BE2C (cell line): ENCODE data around the gene SLC8B1.

Experiments
- DNase-seq: peaks from one replicate; pipeline ENCODE4 v3.0.0-alpha.2; 2020
- H3K27me3 ChIP-seq: fragments of 250-450 bp; sonication (Bioruptor Pico); 2 replicates; pipeline ENCODE4 v1.5.1; 2020; ENCODE audit warnings: mild to moderate bottlenecking
- H3K36me3 ChIP-seq: fragments of 250-450 bp; sonication (Bioruptor Pico); 2 replicates; pipeline ENCODE4 v1.5.1; 2020; ENCODE audit warnings: mild to moderate bottlenecking
- H3K4me1 ChIP-seq: fragments of 250-450 bp; sonication (Bioruptor Pico); 2 replicates; pipeline ENCODE4 v1.5.1; 2020
- H3K4me3 ChIP-seq: 2 replicates; pipeline ENCODE4 v1.5.1; 2011; ENCODE audit warnings: low read depth, low read length
- H3K9me3 ChIP-seq: fragments of 250-450 bp; sonication (Bioruptor Pico); 2 replicates; pipeline ENCODE4 v1.5.1; 2020
- CTCF ChIP-seq: IDR thresholded peaks from 2 replicates; pipeline ENCODE4 v1.5.1; 2012; ENCODE audit warnings: mild to moderate bottlenecking, low read depth, low read length

The SLC8B1 gene

GRCh38 chr12:113263431-113263963 lies 71.4 kb downstream of the SLC8B1 start:
- peaks cover 9% of the 10 kb centered on the region; the same call in 1 of the 2 replicates for H3K4me1 ChIP-seq
- TF ChIP-seq CTCF, result no peak
- peaks cover 7% of the 10 kb centered on the region; the same call in 1 of the 2 replicates for H3K36me3 ChIP-seq
- no peaks in the 10 kb centered on the region for H3K9me3 ChIP-seq
- H3K4me3 ChIP-seq, result no peak overlapping the region
- no peaks in the 10 kb centered on the region for H3K27me3 ChIP-seq
- no peak for DNase-seq

DNA sequence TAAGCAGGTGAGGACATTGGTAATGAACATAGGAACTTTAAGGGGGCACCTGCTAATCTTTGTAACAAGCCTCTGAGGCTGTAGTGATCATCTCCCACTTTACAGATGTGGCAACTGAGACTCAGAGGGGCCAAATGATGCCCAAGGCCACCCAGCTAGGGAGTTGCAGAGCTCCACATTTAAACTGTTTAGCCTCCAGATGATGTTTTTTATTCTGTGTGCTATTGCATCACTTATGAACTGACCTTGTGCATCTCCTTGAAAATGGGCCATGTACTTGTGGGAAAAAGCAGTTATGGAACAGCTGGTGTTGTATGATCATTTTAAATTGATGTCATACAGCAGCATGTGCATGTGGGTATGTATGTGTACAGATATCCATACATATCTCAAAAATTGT lies 72.2 kb downstream of the SLC8B1 start:
- Histone ChIP-seq H3K9me3 (no peaks in the 10 kb centered on the region), H3K36me3 (peaks cover 2% of the 10 kb centered on the region; the same call in 1 of the 2 replicates), H3K4me1 (peaks cover 9% of the 10 kb centered on the region; the same call in 1 of the 2 replicates), H3K27me3 (no peaks in the 10 kb centered on the region), H3K4me3 (no peak overlapping the region)
- DNase-seq, result no peak
- no peak for TF ChIP-seq CTCF

GRCh38 chr12:113261847-113262470 lies 73.0 kb downstream of the SLC8B1 start:
- H3K4me3 ChIP-seq, result no peak overlapping the region
- H3K27me3 ChIP-seq, result no peaks in the 10 kb centered on the region
- H3K4me1 ChIP-seq, result peaks cover 9% of the 10 kb centered on the region; the same call in 1 of the 2 replicates
- no peak for DNase-seq
- no peaks in the 10 kb centered on the region for H3K9me3 ChIP-seq
- H3K36me3 ChIP-seq, result no peaks in the 10 kb centered on the region; the same call in 1 of the 2 replicates
- no peak for TF ChIP-seq CTCF

- H3K36me3 ChIP-seq, result no peaks in the 10 kb centered on the region
- H3K9me3 ChIP-seq, result no peaks in the 10 kb centered on the region
- TF ChIP-seq CTCF, result no peak
- H3K4me1 ChIP-seq, result peaks cover 9% of the 10 kb centered on the region; the same call in 1 of the 2 replicates
- DNase-seq, result no peak
- no peak overlapping the region for H3K4me3 ChIP-seq
- no peaks in the 10 kb centered on the region for H3K27me3 ChIP-seq
These were observed 74.1 kb downstream of the SLC8B1 start for GRCh38 chr12:113260636-113261300.

DNA sequence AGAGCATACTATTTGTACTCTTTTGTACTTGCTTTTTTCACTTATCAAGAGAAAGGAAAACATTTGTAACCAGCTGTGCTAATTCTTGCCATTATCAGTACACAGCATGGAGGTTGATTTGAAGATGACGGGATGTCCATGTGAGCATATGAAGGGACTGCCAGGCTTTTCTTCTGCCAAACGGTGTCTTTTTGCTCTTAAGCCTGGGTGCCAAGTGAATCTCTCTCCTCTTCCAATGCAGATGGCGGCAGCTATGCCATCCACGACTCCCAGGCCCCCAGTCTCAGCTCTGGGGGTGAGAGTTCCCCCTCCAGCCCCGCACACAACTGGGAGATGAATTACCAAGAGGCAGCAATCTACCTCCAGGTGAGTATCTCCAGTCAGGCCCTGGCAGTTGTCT lies 74.8 kb downstream of the SLC8B1 start:
- H3K36me3 ChIP-seq, result no peaks in the 10 kb centered on the region; the same call in 1 of the 2 replicates
- no peak for TF ChIP-seq CTCF
- DNase-seq, result no peak
- H3K27me3 ChIP-seq, result no peaks in the 10 kb centered on the region
- H3K4me1 ChIP-seq, result peaks cover 9% of the 10 kb centered on the region; the same call in 1 of the 2 replicates
- no peak overlapping the region for H3K4me3 ChIP-seq
- H3K9me3 ChIP-seq, result no peaks in the 10 kb centered on the region

- no peak for DNase-seq
- peaks cover 9% of the 10 kb centered on the region; the same call in 1 of the 2 replicates for H3K4me1 ChIP-seq
- no peaks in the 10 kb centered on the region for H3K27me3 ChIP-seq
- no peak for TF ChIP-seq CTCF
- no peak overlapping the region for H3K4me3 ChIP-seq
- H3K36me3 ChIP-seq, result peaks cover 3% of the 10 kb centered on the region; the same call in 1 of the 2 replicates
- no peaks in the 10 kb centered on the region for H3K9me3 ChIP-seq
These were observed 77.3 kb downstream of the SLC8B1 start for GRCh38 chr12:113257564-113257963.
